Rectal smooth muscle tissue (tissue), 1 donor: ENCODE data around the gene PLEKHA7.

ENCODE experiments used
- H3K27ac ChIP-seq: one replicate; pipeline ENCODE4 v1.7.0; 2013; ENCODE audit warnings: low read depth, low read length, inconsistent platforms
- H3K27me3 ChIP-seq: one replicate; pipeline ENCODE4 v1.7.0; 2013; ENCODE audit warnings: low read length; ENCODE audit not compliant: control insufficient read depth, insufficient read depth
- H3K36me3 ChIP-seq: one replicate; pipeline ENCODE4 v1.7.0; 2013; ENCODE audit warnings: low read length; ENCODE audit not compliant: control insufficient read depth, insufficient read depth
- H3K4me1 ChIP-seq: one replicate; pipeline ENCODE4 v1.7.0; 2013; ENCODE audit warnings: low read length; ENCODE audit not compliant: control insufficient read depth, insufficient read depth
- H3K4me3 ChIP-seq: one replicate; pipeline ENCODE4 v1.7.0; 2013; ENCODE audit warnings: low read length
- H3K9ac ChIP-seq: one replicate; pipeline ENCODE4 v1.7.0; 2013; ENCODE audit warnings: low read length

PLEKHA7 gene

DNA sequence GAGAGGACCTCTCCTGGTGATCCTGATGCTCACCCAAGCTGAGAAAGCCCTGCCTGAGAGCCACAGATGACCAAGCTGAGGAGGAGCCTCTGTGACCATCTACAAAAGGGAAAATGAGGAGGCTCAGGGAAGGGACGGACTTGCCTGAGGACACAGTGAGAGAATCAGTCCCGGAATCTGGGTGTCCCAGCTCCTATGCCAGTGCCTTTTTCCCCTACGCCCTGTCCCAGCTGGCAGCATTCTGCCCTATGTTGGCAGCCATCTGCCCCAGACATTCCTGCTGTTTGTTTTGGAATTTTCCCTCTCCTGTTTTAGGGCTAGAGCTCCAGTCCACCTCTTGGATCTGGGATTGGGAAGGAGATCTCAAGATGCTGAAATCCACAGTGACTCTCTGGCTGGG, 221.2 kb downstream of the PLEKHA7 start:
- no peaks in the 10 kb centered on the region for H3K27me3 ChIP-seq
- H3K36me3 ChIP-seq: peaks cover 6% of the 10 kb centered on the region
- H3K4me3 ChIP-seq: no peak overlapping the region
- H3K27ac ChIP-seq: no peak overlapping the region
- no peaks in the 10 kb centered on the region for H3K4me1 ChIP-seq
- H3K9ac ChIP-seq: no peak overlapping the region

- H3K4me1 ChIP-seq: no peaks in the 10 kb centered on the region
- no peak overlapping the region for H3K27ac ChIP-seq
- no peak overlapping the region for H3K4me3 ChIP-seq
- no peaks in the 10 kb centered on the region for H3K27me3 ChIP-seq
- H3K36me3 ChIP-seq: peaks cover 6% of the 10 kb centered on the region
- no peak overlapping the region for H3K9ac ChIP-seq
Measured at GRCh38 chr11:16792426-16792825, 221.8 kb downstream of the PLEKHA7 start.

DNA sequence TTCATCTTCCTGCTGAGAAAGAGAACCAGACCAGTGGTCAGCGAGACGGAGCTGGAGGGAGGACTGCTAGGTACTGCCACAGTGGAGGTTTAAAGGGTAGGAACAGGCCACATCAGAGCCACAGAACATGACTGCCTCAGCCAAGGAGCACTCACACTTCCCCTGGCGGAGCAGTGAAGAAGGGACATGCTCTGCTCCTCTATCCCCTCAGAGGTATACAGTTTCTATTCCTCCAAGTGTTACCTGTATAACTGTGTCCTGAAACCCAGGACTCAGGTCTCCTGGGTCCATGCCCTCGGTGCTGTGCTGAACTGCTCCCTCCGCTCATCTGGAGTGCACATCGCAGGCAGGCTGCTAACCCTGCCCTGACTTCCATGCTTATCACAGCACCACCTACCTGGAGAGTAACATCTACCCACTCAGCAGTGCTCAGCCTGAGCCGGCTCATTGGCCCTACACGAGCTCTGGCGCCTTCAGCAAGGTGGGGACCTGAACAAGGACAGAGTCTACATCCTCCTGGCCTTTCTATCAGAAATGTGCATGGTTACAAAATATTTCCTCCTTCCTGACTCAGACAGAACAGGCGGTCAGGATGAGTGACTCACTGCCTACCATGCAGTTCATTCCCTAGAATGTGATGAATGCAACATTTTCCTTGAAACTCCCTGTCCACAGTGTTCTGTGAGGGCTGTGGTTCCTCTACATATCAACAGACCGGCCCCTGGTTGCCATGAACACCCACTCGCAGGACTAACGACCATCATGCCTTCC, 222.8 kb downstream of the PLEKHA7 start:
- Histone ChIP-seq H3K9ac (no peak overlapping the region), H3K4me1 (no peaks in the 10 kb centered on the region), H3K4me3 (no peak overlapping the region), H3K27ac (peak overlapping the region; percentile 30), H3K27me3 (no peaks in the 10 kb centered on the region), H3K36me3 (peaks cover 6% of the 10 kb centered on the region)

GRCh38 chr11:16790486-16791190, 223.6 kb downstream of the PLEKHA7 start:
- H3K36me3 ChIP-seq: peaks cover 6% of the 10 kb centered on the region
- H3K4me3 ChIP-seq: no peak overlapping the region
- H3K27ac ChIP-seq: peak overlapping the region; percentile 30
- no peak overlapping the region for H3K9ac ChIP-seq
- H3K4me1 ChIP-seq: no peaks in the 10 kb centered on the region
- no peaks in the 10 kb centered on the region for H3K27me3 ChIP-seq

DNA sequence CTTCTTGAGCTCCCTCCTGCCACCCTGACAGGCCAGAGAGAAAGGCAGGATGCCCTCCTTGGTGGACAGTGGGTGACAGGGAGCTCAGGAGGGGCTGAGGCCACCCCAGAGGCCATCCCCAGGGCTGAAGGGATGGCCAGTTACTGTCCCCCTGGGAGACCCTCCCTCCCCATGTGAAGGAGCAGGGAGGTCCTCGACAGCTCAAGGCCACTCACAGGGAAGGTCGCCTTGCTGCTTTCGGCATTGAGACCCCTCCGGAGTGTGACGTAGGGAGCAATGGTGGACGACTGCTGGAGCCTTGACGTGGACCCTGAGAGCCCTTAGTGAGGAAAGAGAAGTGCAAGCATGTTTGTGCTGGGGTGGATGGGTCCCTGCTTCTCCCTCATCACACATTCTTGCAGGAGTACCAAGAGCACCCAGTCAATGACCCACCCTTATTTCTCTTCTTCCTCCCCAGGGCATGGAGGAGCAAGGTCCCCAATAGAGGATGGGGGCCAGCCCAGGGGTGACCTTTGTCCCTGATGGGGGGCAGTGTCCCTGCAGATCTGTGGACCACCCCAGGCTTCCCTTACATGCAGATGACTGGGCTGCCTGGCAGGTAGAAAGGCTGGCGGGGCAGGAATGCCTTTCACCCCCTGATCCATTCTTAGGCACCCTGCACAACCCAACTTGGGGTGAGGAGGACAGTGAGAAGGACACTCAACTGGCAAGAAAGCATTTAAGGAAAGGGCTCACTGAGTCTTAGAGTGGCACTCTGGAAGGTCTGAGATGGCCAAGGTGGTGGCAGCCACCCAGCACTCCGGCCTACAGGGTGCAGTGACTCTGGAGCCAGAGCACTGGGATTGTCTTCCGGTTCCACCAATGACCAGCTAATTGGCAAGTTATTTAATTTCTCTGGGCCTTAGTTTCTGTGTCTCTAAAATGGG, 224.4 kb downstream of the PLEKHA7 start:
- Histone ChIP-seq H3K27me3 (no peaks in the 10 kb centered on the region), H3K36me3 (peaks cover 6% of the 10 kb centered on the region), H3K4me3 (no peak overlapping the region), H3K4me1 (no peaks in the 10 kb centered on the region), H3K9ac (no peak overlapping the region), H3K27ac (no peak overlapping the region)

GRCh38 chr11:16789063-16789420, 225.2 kb downstream of the PLEKHA7 start:
- no peaks in the 10 kb centered on the region for H3K27me3 ChIP-seq
- no peak overlapping the region for H3K4me3 ChIP-seq
- no peak overlapping the region for H3K9ac ChIP-seq
- peaks cover 6% of the 10 kb centered on the region for H3K36me3 ChIP-seq
- H3K27ac ChIP-seq: no peak overlapping the region
- no peaks in the 10 kb centered on the region for H3K4me1 ChIP-seq

- H3K36me3 ChIP-seq: peaks cover 6% of the 10 kb centered on the region
- no peak overlapping the region for H3K27ac ChIP-seq
- H3K4me3 ChIP-seq: no peak overlapping the region
- no peaks in the 10 kb centered on the region for H3K4me1 ChIP-seq
- H3K27me3 ChIP-seq: no peaks in the 10 kb centered on the region
- no peak overlapping the region for H3K9ac ChIP-seq
Measured at GRCh38 chr11:16788141-16789062, 225.8 kb downstream of the PLEKHA7 start.

DNA sequence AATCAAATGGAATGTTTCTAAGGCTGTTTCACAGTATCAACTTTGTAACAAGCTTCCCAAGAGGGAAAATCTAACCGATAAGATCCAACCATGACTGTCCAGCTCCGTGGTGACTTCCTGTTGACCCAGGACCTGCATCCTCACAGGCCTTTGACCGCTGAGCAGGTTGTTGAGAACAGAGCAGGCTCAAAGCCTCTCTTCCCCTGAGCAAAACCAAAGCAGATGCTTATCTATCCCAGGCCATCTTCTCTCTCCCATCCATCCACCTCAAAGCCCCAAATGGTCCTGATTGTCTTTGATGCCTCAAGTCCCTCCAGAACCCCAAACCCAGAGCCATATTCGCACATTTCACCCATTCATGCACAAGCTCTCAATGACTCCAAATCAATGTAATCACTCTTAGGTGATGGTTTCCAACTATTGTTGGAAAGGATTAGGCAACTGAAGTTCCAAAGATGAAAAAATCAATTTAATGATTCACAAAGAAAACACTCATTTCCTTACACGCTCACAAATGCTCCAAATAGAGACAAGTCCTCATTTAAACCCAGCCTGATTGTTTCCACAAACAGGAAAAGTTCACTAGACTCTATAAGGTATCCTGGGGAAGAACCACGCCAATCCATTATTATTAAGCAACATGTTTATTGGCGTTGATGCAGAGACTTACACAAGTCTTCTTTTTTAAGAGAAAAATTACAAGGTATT, 227.0 kb downstream of the PLEKHA7 start:
- no peak overlapping the region for H3K4me3 ChIP-seq
- H3K4me1 ChIP-seq: no peaks in the 10 kb centered on the region
- peaks cover 4% of the 10 kb centered on the region for H3K36me3 ChIP-seq
- no peak overlapping the region for H3K9ac ChIP-seq
- H3K27ac ChIP-seq: no peak overlapping the region
- H3K27me3 ChIP-seq: no peaks in the 10 kb centered on the region

- H3K9ac ChIP-seq: no peak overlapping the region
- no peaks in the 10 kb centered on the region for H3K27me3 ChIP-seq
- H3K27ac ChIP-seq: no peak overlapping the region
- H3K36me3 ChIP-seq: peaks cover under 1% of the 10 kb centered on the region
- no peaks in the 10 kb centered on the region for H3K4me1 ChIP-seq
- no peak overlapping the region for H3K4me3 ChIP-seq
Measured at GRCh38 chr11:16786131-16786530, 228.1 kb downstream of the PLEKHA7 start.

DNA sequence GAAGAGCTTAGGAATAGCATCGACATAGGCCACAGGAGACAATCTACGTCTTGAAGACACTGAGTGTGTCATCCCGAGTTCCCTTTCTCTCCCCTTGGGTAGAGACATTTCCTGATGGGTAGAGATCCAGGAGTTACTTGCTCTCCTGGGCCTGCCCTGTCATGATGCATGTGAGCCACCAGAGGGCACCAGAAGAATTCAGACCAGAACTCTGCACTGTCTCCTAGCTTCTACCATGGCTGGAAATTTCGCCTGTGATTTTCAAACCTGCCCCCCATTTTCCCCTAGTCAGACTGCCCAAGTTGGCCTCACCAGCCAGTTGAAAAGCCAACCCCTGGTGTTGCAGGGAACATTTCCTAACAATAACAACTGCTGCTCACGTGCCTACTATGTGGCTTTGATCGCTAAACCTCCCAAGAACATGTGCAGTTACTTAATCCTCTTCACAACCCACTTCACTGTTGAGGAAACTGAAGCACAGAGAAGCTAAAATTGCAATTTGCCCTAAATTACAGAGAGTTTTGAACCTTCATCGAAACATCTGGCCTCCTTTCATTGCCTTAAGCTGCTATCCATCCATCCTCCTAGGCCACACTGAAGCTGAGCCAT, 228.6 kb downstream of the PLEKHA7 start:
- Histone ChIP-seq H3K27me3 (no peaks in the 10 kb centered on the region), H3K27ac (no peak overlapping the region), H3K9ac (no peak overlapping the region), H3K4me1 (no peaks in the 10 kb centered on the region), H3K4me3 (no peak overlapping the region), H3K36me3 (no peaks in the 10 kb centered on the region)

- no peak overlapping the region for H3K9ac ChIP-seq
- no peaks in the 10 kb centered on the region for H3K36me3 ChIP-seq
- no peak overlapping the region for H3K27ac ChIP-seq
- no peak overlapping the region for H3K4me3 ChIP-seq
- no peaks in the 10 kb centered on the region for H3K4me1 ChIP-seq
- H3K27me3 ChIP-seq: no peaks in the 10 kb centered on the region
Measured at GRCh38 chr11:16784666-16785065, 229.5 kb downstream of the PLEKHA7 start.
